Liver (tissue), 9 donors: Measurements from ENCODE around the gene YBEY. TPM values are rescaled to one million over a fixed set of nuclear protein-coding genes. Genes with fewer than 3 reads are reported as not detected.
"Not testable (repeated sequence)": the region's sequence is repeated elsewhere in the genome, so short reads cannot be mapped to it uniquely, and the experiment has no call there.

Experiments used
- DNase-seq: peaks from one replicate; pipeline ENCODE4 v3.0.0-alpha.2; 2017; ENCODE audit warnings: low spot score
- H3K27ac ChIP-seq, 2 donors: one replicate each; pipeline ENCODE4 v1.7.0; 2013; ENCODE audit warnings: inconsistent platforms in 2 of 2, low read length in 2 of 2, control low read depth in 1 of 2, low read depth in 1 of 2, mild to moderate bottlenecking in 1 of 2
- H3K27me3 ChIP-seq, 4 donors: one replicate each; pipeline versions ENCODE4 v1.6.1 to v1.7.0; 2013; ENCODE audit warnings: low read length in 3 of 4, inconsistent platforms in 1 of 4, mild to moderate bottlenecking in 1 of 4, moderate library complexity in 1 of 4; ENCODE audit not compliant: control insufficient read depth in 4 of 4, insufficient read depth in 4 of 4
- H3K36me3 ChIP-seq, 4 donors: one replicate each; pipeline versions ENCODE4 v1.6.1 to v1.7.0; 2013; ENCODE audit warnings: low read length in 3 of 4, mild to moderate bottlenecking in 3 of 4, low read depth in 1 of 4, moderate library complexity in 1 of 4; ENCODE audit not compliant: control insufficient read depth in 4 of 4, insufficient read depth in 3 of 4
- H3K4me1 ChIP-seq, 4 donors: one replicate each; pipeline versions ENCODE4 v1.6.1 to v1.7.0; 2013; ENCODE audit warnings: low read length in 3 of 4, mild to moderate bottlenecking in 3 of 4, moderate library complexity in 1 of 4; ENCODE audit not compliant: control insufficient read depth in 4 of 4, insufficient read depth in 4 of 4
- H3K4me3 ChIP-seq, 3 donors: one replicate each; pipeline versions ENCODE4 v1.6.1 to v1.7.0; 2013; ENCODE audit warnings: low read length in 3 of 3, control low read depth in 1 of 3, low read depth in 1 of 3, mild to moderate bottlenecking in 1 of 3
- H3K9ac ChIP-seq, 2 donors: one replicate each; pipeline ENCODE4 v1.7.0; 2013; ENCODE audit warnings: low read length in 2 of 2, mild to moderate bottlenecking in 2 of 2, moderate library complexity in 2 of 2, control low read depth in 1 of 2, low read depth in 1 of 2
- H3K9me3 ChIP-seq, 4 donors: one replicate each; pipeline versions ENCODE4 v1.6.1 to v1.7.0; 2013; ENCODE audit warnings: low read length in 3 of 4; ENCODE audit not compliant: control insufficient read depth in 4 of 4
- CTCF ChIP-seq: fragments of 150-350 bp; IDR thresholded peaks from 2 replicates; pipeline ENCODE4 v1.5.1; 2017; ENCODE audit warnings: improper control_type of control experiment, low read depth, low read length; ENCODE audit not compliant: missing input control
- JUND ChIP-seq, 2 donors: IDR thresholded peaks; 2 replicates each; pipeline ENCODE4 v1.6.1; 2016; ENCODE audit warnings: antibody characterized with exemption in 2 of 2
- REST ChIP-seq: IDR thresholded peaks from 2 replicates; pipeline ENCODE4 v1.6.1; 2016; ENCODE audit warnings: antibody characterized with exemption, mild to moderate bottlenecking
- RXRA ChIP-seq, 2 donors: IDR thresholded peaks; 2 replicates each; pipeline ENCODE4 v1.6.1; 2017 to 2018; ENCODE audit warnings: antibody characterized with exemption in 2 of 2, mild to moderate bottlenecking in 1 of 2
- ZBTB33 ChIP-seq: IDR thresholded peaks from 2 replicates; pipeline ENCODE4 v1.6.1; 2016; ENCODE audit warnings: antibody characterized with exemption
- WGBS: extraction: QIAGEN DNeasy Blood & Tissue Kit; methylation state at CpG from one replicate; pipeline ENCODE4 v1.1.7; 2013; 5-methylcytosine and 5-hydroxymethylcytosine counted together
- polyA plus RNA-seq, 2 donors: library from polyadenylated mRNA; stranded (reverse) in 1 of 2; unstranded in 1 of 2; fragments of 200-250 nt in 1 of 2; fragments of >200 nt in 1 of 2; fragmentation: Nextera tagmentation in 1 of 2; extraction: Ambion mirVana in 1 of 2; gene quantifications; one replicate each; pipeline versions ENCODE4 v1.2.1 to v1.2.3, GENCODE V29; 2013 to 2015
- total RNA-seq, 2 donors: library from RNA; depleted of rRNA; stranded (reverse); fragments of >200 nt; gene quantifications; one replicate each; pipeline ENCODE4 v1.2.3, GENCODE V29; 2014
- donor health status: healthy.
- donor health status: healthy.
- donor health status: healthy.
- donor health status: healthy.
- donor health status: healthy.

YBEY gene
- total and polyA plus RNA-seq, 4 donors: 6.3 to 11.8 (median 10.0) TPM

- Histone ChIP-seq H3K27ac (no peak overlapping the region), H3K36me3 (peaks cover 18 to 79% (median 69%) of the 10 kb centered on the region in 4 donors), H3K9me3 (no peaks in the 10 kb centered on the region), H3K4me1 (no peaks in the 10 kb centered on the region), H3K4me3 (no peak overlapping the region), H3K27me3 (no peaks in the 10 kb centered on the region), H3K9ac (no peak overlapping the region)
- no peak for DNase-seq
- 95% methylated on average over 7 of the region's 7 CpGs for WGBS
- TF ChIP-seq RXRA (IDR thresholded peaks at IDR 0.05) (no peak), CTCF (no peak)
These were observed 46.3 kb upstream of the YBEY start for GRCh38 chr21:46239817-46240325.

- WGBS: 97% methylated on average over 1 of the region's 1 CpG
- not testable (repeated sequence) for H3K4me1 ChIP-seq
These were observed 44.6 kb upstream of the YBEY start for GRCh38 chr21:46241577-46241976.

GRCh38 chr21:46243325-46243724 is 42.8 kb upstream of the YBEY start:
- no peak overlapping the region for H3K27ac ChIP-seq
- H3K27me3 ChIP-seq: no peaks in the 10 kb centered on the region
- H3K9me3 ChIP-seq: no peaks in the 10 kb centered on the region
- no peak for DNase-seq
- TF ChIP-seq REST (no peak), JUND (IDR thresholded peaks at IDR 0.05) (no peak), ZBTB33 (no peak)
- peaks cover 25 to 80% (median 71%) of the 10 kb centered on the region in 4 donors for H3K36me3 ChIP-seq
- WGBS: 95% methylated on average over 8 of the region's 8 CpGs
- H3K9ac ChIP-seq: no peak overlapping the region
- H3K4me3 ChIP-seq: no peak overlapping the region
- H3K4me1 ChIP-seq: peaks cover 0 to 6% (median 2%) of the 10 kb centered on the region in 4 donors

More at GRCh38 chr21:46241577-46241976, 44.6 kb upstream of the YBEY start:
- H3K27me3 ChIP-seq, H3K27ac ChIP-seq, H3K9ac ChIP-seq, H3K9me3 ChIP-seq, H3K4me3 ChIP-seq, DNase-seq: not testable (repeated sequence)
- H3K36me3 ChIP-seq: peaks cover 24 to 75% (median 69%) of the 10 kb centered on the region in 4 donors
